ENCODE data around the gene VSNL1. TPM values are rescaled to one million over a fixed set of nuclear protein-coding genes. Genes with fewer than 3 reads are reported as not detected.

The VSNL1 gene
- total and polyA plus RNA-seq, 2 experiments from 2014 or later = 102 to 112 TPM

GRCh38 chr2:17627434-17627833, 86.9 kb downstream of the VSNL1 start (continued):
- TF ChIP-seq ZNF462 (CRISPR knock-in tag; IDR thresholded peaks at IDR 0.05) = no peak
- no peak for TF ChIP-seq ZNF331 (CRISPR knock-in tag; IDR thresholded peaks at IDR 0.05; ENCODE audit: low read depth)
- TF ChIP-seq POLR2AphosphoS5 (IDR thresholded peaks at IDR 0.05; ENCODE audit: low read depth) = no peak
- TF ChIP-seq JUNB (IDR thresholded peaks at IDR 0.05; ENCODE audit: unreplicated experiment) = no peak
- no peak for TF ChIP-seq STAT1 (IDR thresholded peaks at IDR 0.05; ENCODE audit: unreplicated experiment)
- no peak for TF ChIP-seq REST (IDR thresholded peaks at IDR 0.05; ENCODE audit: unreplicated experiment)
- TF ChIP-seq CTCF (conservative IDR thresholded peaks at IDR 0.05; ENCODE audit: low read depth in 2 of 2) = no peak

All from GM23338 (cell line).